MM.1S (cell line): Measurements from ENCODE around the gene EVI5L.

ENCODE experiments used
- DNase-seq: peaks from one replicate; pipeline ENCODE4 v3.0.0-alpha.2; 2015
- H2AFZ ChIP-seq: fragments of 300-600 bp; sonication (generic); 2 replicates; pipeline ENCODE4 v1.6.0; 2016; ENCODE audit warnings: antibody characterized with exemption, low read length
- H3F3A ChIP-seq: fragments of 300-600 bp; sonication (generic); 2 replicates; pipeline ENCODE4 v1.6.1; 2016; ENCODE audit warnings: mild to moderate bottlenecking, antibody characterized with exemption, low read length, moderate library complexity, mixed read lengths; ENCODE audit not compliant: insufficient read depth
- H3K27ac ChIP-seq: fragments of 300-600 bp; sonication (generic); 2 replicates; pipeline ENCODE4 v1.5.1; 2016; ENCODE audit warnings: mild to moderate bottlenecking, low read length
- H3K27me3 ChIP-seq: fragments of 300-600 bp; sonication (generic); replicated peaks from 2 replicates; pipeline ENCODE4 v1.6.0; 2016; ENCODE audit warnings: low read length; ENCODE audit not compliant: insufficient read depth
- H3K36me3 ChIP-seq: fragments of 300-600 bp; sonication (generic); replicated peaks from 2 replicates; pipeline ENCODE4 v1.6.1; 2016; ENCODE audit warnings: mild to moderate bottlenecking, low read length, mixed read lengths; ENCODE audit not compliant: insufficient read depth
- H3K4me1 ChIP-seq: fragments of 300-600 bp; sonication (generic); 2 replicates; pipeline ENCODE4 v1.6.1; 2016; ENCODE audit warnings: low read length, mixed read lengths
- H3K4me2 ChIP-seq: fragments of 300-600 bp; sonication (generic); 2 replicates; pipeline ENCODE4 v1.6.0; 2016; ENCODE audit warnings: low read depth, low read length
- H3K4me3 ChIP-seq: fragments of 300-600 bp; sonication (generic); 2 replicates; pipeline ENCODE4 v1.5.1; 2016; ENCODE audit warnings: low read length, mixed read lengths
- H3K79me2 ChIP-seq: fragments of 300-600 bp; sonication (generic); 2 replicates; pipeline ENCODE4 v1.6.1; 2016; ENCODE audit warnings: mixed run types, low read length, mixed read lengths
- H3K9ac ChIP-seq: fragments of 300-600 bp; sonication (generic); 2 replicates; pipeline ENCODE4 v1.6.1; 2016; ENCODE audit warnings: low read length, mixed read lengths
- H3K9me2 ChIP-seq: fragments of 300-600 bp; sonication (generic); replicated peaks from 2 replicates; pipeline ENCODE4 v1.6.1; 2016; ENCODE audit warnings: mild to moderate bottlenecking, low read length, mixed read lengths; ENCODE audit not compliant: insufficient read depth
- H3K9me3 ChIP-seq: fragments of 300-600 bp; sonication (generic); replicated peaks from 2 replicates; pipeline ENCODE4 v1.6.1; 2016; ENCODE audit warnings: mild to moderate bottlenecking, low read length, mixed read lengths; ENCODE audit not compliant: insufficient read depth
- H4K20me1 ChIP-seq: fragments of 300-600 bp; sonication (generic); 2 replicates; pipeline ENCODE4 v1.6.1; 2016; ENCODE audit warnings: mild to moderate bottlenecking, low read length, moderate library complexity, mixed read lengths; ENCODE audit not compliant: insufficient read depth
- EZH2 ChIP-seq: fragments of 300-600 bp; sonication (generic); optimal IDR thresholded peaks from 2 replicates; pipeline ENCODE3; 2017; ENCODE audit warnings: low read depth, mild to moderate bottlenecking, antibody characterized with exemption, low read length, mixed read lengths
- EZH2phosphoT487 ChIP-seq: fragments of 300-600 bp; sonication (generic); IDR thresholded peaks from 2 replicates; pipeline ENCODE4 v1.6.1; 2018; ENCODE audit warnings: antibody characterized with exemption, low read length
- TF ChIP-seq, protein P1 (sequence below): fragments of 300-600 bp; sonication (generic); IDR thresholded peaks from 2 replicates; pipeline ENCODE4 v1.5.1; 2016; ENCODE audit warnings: antibody characterized with exemption, low read length, mixed read lengths

EVI5L gene

DNA sequence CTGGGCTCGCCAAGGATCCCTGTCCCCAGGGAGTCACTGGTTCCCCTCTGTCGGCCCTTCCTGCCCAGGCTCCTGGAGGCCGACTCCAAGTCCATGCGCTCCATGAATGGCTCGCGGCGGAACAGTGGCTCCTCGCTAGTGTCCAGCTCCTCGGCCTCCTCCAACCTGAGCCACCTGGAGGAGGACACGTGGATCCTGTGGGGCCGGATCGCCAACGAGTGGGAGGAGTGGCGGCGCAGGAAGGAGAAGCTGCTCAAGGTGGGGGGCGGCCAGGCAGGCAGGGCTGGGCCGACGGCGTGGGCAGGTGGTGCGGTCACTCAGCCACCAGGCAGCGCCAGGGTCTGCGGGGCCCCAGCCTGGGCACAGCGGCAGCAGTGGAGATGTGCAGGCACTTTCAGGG is 17.6 kb downstream of the EVI5L start:
- no peaks in the 10 kb centered on the region for H3K4me1 ChIP-seq
- H3K27me3 ChIP-seq: peaks cover 14% of the 10 kb centered on the region; the same call in 1 of the 2 replicates
- H3K4me2 ChIP-seq: no peak overlapping the region
- DNase-seq: no peak
- H3F3A ChIP-seq: no peaks in the 10 kb centered on the region
- no peaks in the 10 kb centered on the region for H3K9me3 ChIP-seq
- no peaks in the 10 kb centered on the region for H3K9me2 ChIP-seq
- H3K79me2 ChIP-seq: no peaks in the 10 kb centered on the region
- H3K36me3 ChIP-seq: no peaks in the 10 kb centered on the region
- H2AFZ ChIP-seq: no peak overlapping the region
- no peak overlapping the region for H3K27ac ChIP-seq
- TF ChIP-seq, protein P1, sequence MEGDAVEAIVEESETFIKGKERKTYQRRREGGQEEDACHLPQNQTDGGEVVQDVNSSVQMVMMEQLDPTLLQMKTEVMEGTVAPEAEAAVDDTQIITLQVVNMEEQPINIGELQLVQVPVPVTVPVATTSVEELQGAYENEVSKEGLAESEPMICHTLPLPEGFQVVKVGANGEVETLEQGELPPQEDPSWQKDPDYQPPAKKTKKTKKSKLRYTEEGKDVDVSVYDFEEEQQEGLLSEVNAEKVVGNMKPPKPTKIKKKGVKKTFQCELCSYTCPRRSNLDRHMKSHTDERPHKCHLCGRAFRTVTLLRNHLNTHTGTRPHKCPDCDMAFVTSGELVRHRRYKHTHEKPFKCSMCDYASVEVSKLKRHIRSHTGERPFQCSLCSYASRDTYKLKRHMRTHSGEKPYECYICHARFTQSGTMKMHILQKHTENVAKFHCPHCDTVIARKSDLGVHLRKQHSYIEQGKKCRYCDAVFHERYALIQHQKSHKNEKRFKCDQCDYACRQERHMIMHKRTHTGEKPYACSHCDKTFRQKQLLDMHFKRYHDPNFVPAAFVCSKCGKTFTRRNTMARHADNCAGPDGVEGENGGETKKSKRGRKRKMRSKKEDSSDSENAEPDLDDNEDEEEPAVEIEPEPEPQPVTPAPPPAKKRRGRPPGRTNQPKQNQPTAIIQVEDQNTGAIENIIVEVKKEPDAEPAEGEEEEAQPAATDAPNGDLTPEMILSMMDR: no peak
- TF ChIP-seq EZH2 (no peak), EZH2phosphoT487 (no peak)
- H4K20me1 ChIP-seq: no peaks in the 10 kb centered on the region
- H3K4me3 ChIP-seq: no peak overlapping the region
- H3K9ac ChIP-seq: no peak overlapping the region

DNA sequence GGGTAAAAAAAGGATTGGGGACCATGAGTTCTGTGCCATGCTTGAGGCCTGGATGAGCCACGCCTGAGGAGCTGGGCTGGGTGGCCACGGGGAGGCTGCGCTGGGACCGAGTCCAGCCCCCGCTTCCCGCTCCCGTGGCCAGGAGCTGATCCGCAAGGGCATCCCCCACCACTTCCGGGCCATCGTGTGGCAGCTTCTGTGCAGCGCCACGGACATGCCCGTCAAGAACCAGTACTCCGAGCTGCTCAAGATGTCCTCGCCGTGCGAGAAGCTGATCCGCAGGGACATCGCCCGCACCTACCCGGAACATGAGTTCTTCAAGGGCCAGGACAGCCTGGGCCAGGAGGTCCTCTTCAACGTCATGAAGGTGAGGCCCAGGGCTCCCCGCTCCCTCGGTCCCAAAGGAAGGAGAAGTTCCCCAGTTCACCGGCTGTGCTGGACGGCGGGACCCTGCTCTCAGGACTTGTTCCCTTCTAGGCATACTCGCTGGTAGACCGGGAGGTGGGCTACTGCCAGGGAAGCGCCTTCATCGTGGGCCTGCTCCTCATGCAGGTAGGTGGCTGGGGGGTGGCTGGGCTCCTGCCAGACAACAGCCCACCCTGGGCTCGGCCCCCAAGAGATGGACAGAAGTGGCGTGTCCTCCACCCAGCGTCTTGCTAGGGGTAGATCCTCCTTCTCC is 18.9 kb downstream of the EVI5L start:
- H3F3A ChIP-seq: no peaks in the 10 kb centered on the region
- H3K27ac ChIP-seq: no peak overlapping the region
- TF ChIP-seq EZH2phosphoT487 (no peak), EZH2 (no peak)
- TF ChIP-seq, protein P1: no peak
- no peak overlapping the region for H3K9ac ChIP-seq
- 0 out of 2 replicates have a peak, but pooled peaks cover 3% of the 10 kb centered on the region for H3K4me1 ChIP-seq
- peaks cover 14% of the 10 kb centered on the region; the same call in 1 of the 2 replicates for H3K27me3 ChIP-seq
- no peak for DNase-seq
- H4K20me1 ChIP-seq: no peaks in the 10 kb centered on the region
- no peak overlapping the region for H2AFZ ChIP-seq
- no peak overlapping the region for H3K4me2 ChIP-seq
- H3K79me2 ChIP-seq: no peaks in the 10 kb centered on the region
- H3K4me3 ChIP-seq: no peak overlapping the region
- no peaks in the 10 kb centered on the region for H3K9me2 ChIP-seq
- H3K9me3 ChIP-seq: no peaks in the 10 kb centered on the region
- no peaks in the 10 kb centered on the region for H3K36me3 ChIP-seq

DNA sequence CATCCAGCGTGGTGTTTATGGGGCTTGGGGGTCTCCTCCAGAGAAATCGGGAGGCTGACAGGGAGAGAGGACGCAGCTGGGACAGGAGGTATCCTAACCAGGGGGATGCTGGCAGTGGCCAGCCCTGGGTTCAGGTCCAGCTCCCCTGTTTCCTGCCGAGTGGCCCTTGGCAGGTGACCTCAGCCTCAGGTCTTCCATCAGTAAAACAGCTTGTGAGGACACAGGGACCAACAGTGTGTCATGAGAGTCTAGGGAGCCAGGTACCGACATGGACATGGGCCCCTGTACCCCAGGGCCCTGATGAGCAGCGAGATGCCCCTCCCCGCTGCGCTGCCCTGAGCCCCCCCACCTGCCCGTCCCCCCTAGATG is 19.6 kb downstream of the EVI5L start:
- DNase-seq: no peak
- H3K9me2 ChIP-seq: no peaks in the 10 kb centered on the region

More for the DNA sequence above, 19.6 kb downstream of the EVI5L start:
- Histone ChIP-seq H3F3A (no peaks in the 10 kb centered on the region), H3K36me3 (no peaks in the 10 kb centered on the region), H3K27me3 (peaks cover 14% of the 10 kb centered on the region), H4K20me1 (no peaks in the 10 kb centered on the region), H3K4me3 (no peak overlapping the region), H2AFZ (no peak overlapping the region), H3K9ac (no peak overlapping the region), H3K79me2 (no peaks in the 10 kb centered on the region), H3K27ac (no peak overlapping the region), H3K4me2 (no peak overlapping the region), H3K4me1 (0 out of 2 replicates have a peak, but pooled peaks cover 3% of the 10 kb centered on the region), H3K9me3 (no peaks in the 10 kb centered on the region)
- TF ChIP-seq EZH2phosphoT487 (no peak), EZH2 (no peak)
- TF ChIP-seq, protein P1: no peak
